GM19468 (cell line): Measurements from ENCODE around the gene MXRA7.
"Not testable (repeated sequence)": the region's sequence is repeated elsewhere in the genome, so short reads cannot be mapped to it uniquely, and the experiment has no call there.

Experiments used
- ATAC-seq: cut with Tn5 transposase; IDR thresholded peaks from one replicate; pipeline ENCODE4 v1.9.1; 2021; ENCODE audit warnings: mild to moderate bottlenecking, moderate library complexity, moderate number of reproducible peaks; ENCODE audit not compliant: unreplicated experiment; ENCODE audit errors: extremely low read depth

Gene MXRA7

GRCh38 chr17:76657505-76658241 is 53.1 kb downstream of the MXRA7 start:
- no peak for ATAC-seq

DNA sequence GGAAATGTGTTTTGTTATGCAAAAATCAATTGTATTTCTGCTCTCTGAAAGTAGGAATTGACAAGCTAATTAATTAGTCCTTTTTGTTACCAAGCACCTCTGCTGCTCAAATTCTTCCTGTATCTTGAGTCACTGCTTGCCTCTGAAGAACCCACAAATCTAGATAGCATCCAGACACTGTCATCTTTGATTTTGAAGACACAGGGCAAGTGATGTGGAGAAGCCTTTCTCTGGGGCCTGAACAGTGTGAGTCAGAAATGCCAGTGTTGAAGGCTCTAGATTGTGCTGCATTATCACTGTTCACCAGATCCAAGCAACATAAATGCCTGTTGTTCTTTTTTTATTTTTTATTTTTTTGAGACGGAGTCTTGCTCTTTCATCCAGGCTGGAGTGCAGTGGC is 56.4 kb downstream of the MXRA7 start:
- ATAC-seq: no peak

DNA sequence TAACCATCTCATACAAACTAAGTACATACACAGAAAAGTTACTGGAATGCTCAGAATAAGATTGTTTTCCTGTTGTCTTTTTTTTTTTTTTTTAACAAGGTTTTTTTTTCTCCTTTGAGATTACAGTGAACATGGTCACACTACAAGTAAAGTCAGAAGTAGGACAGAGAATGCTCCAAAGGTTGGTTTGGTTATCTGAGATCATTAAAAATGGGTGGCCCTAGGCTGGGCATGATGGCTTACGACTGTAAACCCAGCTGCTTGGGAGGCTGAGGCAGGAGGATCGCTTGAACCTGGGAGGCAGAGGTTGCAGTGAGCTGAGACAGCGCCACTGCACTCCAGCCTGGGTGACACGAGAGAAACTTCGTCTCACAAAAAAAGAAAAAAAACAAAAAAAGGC is 60.3 kb downstream of the MXRA7 start:
- ATAC-seq: no peak

- no peak for ATAC-seq
Observed at GRCh38 chr17:76646712-76647111, 64.1 kb downstream of the MXRA7 start.

DNA sequence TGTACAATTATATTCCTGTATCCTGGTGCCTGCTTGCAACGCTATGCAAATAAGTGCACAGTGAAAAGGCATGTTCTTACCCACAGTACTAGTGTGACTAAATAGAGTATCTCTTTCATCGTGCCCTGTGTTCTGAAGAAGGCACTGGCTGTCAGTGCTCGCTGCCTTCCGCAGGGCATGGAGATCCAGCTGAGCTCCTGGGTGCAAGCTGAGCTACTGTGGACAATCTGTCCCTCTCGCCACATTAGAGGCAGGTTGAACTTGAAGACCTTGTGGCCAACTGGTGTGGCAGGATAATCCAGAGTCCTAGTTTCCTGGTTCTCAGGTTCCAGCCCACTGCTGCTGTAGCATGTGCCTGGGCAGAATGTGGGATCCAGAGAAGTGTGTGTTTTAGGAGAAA is 65.3 kb downstream of the MXRA7 start:
- ATAC-seq: no peak

DNA sequence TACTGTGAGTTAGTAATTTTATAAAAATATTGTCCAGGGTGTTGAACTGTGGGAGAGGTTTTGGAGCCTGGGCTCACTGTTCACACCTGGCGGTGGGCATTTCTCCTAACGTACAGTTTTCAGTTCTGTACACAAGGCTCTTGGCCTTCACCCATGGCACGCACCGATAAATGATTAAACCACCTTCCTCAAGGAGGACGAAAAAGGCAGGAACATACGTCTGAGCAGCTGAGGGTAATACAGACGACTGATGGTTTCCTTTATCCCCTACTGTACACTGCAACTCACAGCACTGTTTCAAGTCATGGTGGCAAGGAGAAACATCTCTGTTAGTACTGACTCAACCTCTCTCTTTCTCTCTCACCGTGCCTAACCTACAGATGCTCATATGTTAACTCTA is 65.8 kb downstream of the MXRA7 start:
- ATAC-seq: no peak

DNA sequence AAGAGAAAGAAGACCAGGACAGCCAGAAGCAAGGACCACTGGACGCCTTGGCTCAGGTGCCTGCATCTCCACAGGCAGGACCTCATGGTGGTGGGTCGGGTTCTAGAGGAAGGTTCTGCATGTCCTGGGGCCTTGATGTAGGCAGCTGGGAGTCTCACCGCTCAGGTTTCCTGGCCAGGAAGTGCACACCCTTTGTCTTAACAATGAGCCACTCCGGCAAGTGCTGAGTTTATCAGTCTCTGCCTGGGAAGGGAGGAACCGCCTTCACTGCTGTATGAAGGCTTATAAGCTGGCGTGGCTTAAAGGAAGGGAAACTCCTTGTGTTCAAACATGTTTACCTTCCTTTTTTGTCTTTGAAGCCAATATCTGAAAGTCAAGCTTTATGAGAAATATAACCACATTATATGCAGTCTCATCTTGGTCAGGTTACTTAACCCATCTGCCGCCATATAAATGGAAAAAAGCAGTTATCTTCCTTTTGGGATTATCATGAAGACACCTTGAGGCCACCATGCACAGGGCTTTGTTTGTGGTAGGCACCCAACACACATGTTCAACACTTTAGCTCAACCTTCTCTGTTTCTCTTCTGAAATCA is 67.1 kb downstream of the MXRA7 start, which contains the start of gene ST6GALNAC1:
Gene ST6GALNAC1 (minus strand): TSS at position 205 of the 596 bp plus-strand sequence. CDS start 119 bp downstream, at position 86.
- ATAC-seq: no peak

- no peak for ATAC-seq
Observed at GRCh38 chr17:76642994-76643393, 67.8 kb downstream of the MXRA7 start.

- ATAC-seq: no peak
Observed at GRCh38 chr17:76642032-76642561, 68.7 kb downstream of the MXRA7 start.

DNA sequence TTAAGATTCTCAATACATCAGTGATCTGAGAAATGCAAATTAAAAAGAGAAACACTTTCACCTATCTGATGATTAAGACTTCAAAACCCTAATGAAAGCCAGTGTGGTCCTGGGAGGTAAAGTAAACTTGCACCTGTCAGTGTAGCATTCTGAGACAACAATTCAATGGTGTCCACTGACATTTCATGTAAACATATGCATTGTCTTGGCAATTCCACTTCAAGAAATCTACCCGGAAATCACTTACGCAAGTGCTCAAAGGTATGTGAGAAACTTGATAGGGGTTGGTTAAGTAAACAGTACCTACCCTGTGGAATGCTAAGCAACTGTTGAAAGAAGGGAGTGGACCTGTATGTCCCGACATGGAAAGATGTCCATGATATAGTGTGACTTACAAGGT is 69.3 kb downstream of the MXRA7 start:
- no peak for ATAC-seq

- no peak for ATAC-seq
Observed at GRCh38 chr17:76640550-76641380, 70.0 kb downstream of the MXRA7 start.

GRCh38 chr17:76638263-76638662 is 72.5 kb downstream of the MXRA7 start:
- ATAC-seq: no peak

DNA sequence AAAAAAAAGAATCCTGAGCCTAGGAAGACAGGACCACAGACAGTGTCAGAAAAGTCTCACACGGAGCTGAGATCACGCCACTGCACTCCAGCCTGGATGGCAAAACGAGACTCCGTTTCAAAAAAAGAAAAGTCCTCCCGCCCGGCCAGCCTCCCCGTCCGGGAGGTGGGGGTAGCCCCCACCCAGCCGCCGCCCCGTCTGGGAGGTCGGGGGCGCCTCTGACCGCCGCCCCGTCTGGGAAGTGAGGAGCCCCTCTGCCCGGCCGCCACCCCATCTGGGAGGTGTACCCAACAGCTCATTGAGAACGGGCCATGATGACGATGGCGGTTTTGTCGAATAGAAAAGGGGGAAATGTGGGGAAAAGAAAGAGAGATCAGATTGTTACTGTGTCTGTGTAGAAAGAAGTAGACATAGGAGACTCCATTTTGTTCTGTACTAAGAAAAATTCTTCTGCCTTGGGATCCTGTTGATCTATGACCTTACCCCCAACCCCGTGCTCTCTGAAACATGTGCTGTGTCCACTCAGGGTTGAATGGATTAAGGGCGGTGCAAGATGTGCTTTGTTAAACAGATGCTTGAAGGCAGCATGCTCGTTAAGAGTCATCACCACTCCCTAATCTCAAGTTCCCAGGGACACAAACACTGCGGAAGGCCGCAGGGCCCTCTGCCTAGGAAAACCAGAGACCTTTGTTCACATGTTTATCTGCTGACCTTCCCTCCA is 74.1 kb downstream of the MXRA7 start:
- not testable (repeated sequence) for ATAC-seq

- ATAC-seq: no peak
Observed at GRCh38 chr17:76635659-76636360, 75.0 kb downstream of the MXRA7 start.

DNA sequence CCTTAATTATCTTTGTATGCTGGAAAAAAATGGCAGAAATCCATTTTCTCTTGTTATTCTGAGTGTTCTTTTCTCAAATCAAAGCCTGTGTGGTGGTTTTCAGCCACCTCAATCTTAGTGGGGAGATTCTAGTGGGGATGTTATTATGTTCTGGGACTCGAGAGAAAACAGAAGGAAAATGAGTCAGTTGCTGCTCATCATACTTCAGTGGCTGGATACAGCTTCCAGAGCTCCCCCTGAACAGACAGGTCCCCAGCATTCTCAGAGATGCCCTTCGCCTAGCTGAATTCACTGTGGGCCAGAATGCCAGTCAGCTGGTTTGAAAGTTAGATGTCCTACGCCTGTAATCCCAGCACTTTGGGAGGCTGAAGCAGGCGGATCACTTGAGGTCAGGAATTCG is 75.7 kb downstream of the MXRA7 start:
- ATAC-seq: no peak

- ATAC-seq: no peak
Observed at GRCh38 chr17:76633628-76634328, 77.0 kb downstream of the MXRA7 start.

- no peak for ATAC-seq
Observed at GRCh38 chr17:76631821-76632565, 78.8 kb downstream of the MXRA7 start.

DNA sequence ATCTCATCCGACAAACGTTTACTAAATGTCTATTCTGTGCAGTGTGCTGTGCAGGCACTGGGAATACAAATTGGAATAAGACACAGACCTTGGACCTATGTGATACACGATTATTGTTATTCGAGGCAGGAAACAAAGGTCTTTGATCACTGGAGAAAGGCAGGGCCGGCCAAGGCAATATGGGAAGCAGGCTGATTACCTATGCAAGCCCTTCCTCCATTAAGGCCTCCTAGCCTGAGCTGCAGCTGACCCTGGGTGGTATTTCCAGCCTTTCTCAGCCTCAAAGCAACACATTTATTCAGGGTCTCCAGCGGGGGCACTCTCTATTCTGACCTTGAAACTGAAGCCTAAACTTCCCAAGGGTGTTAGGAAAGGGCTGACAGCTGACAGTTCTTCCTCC is 80.6 kb downstream of the MXRA7 start:
- no peak for ATAC-seq
